ENCODE data around the gene CHSY1. TPM values are rescaled to one million over a fixed set of nuclear protein-coding genes. Genes with fewer than 3 reads are reported as not detected.

CHSY1 gene
- polyA plus RNA-seq, 2 donors, result 3.3 to 5.2 TPM

GRCh38 chr15:101244889-101245668 lies 6.8 kb downstream of the CHSY1 start:
- H3K36me3 ChIP-seq (ENCODE audit: control insufficient read depth in 2 of 2, insufficient read depth in 2 of 2, low read length in 1 of 2), result no peaks in the 10 kb centered on the region
- H3K4me3 ChIP-seq (ENCODE audit: low read depth in 1 of 2, low read length in 2 of 2), result no peak overlapping the region
- H3K9me3 ChIP-seq (ENCODE audit: control insufficient read depth in 2 of 2, insufficient read depth in 1 of 2, low read depth in 1 of 2, low read length in 1 of 2), result no peaks in the 10 kb centered on the region
- peaks cover 4 to 14% of the 10 kb centered on the region in 2 donors for H3K4me1 ChIP-seq (ENCODE audit: control insufficient read depth in 2 of 2, insufficient read depth in 2 of 2, low read length in 1 of 2)
- no peaks in the 10 kb centered on the region for H3K27me3 ChIP-seq (ENCODE audit: control insufficient read depth in 1 of 2, insufficient read depth in 2 of 2, low read length in 2 of 2)
- WGBS, 2 donors, result 95% methylated on average over 14 of the region's 14 CpGs
- H3K27ac ChIP-seq (ENCODE audit: low read depth in 2 of 2, low read length in 1 of 2), result no peak overlapping the region

GRCh38 chr15:101244036-101244781 lies 7.6 kb downstream of the CHSY1 start:
- Histone ChIP-seq H3K27ac (ENCODE audit: low read depth in 2 of 2, low read length in 1 of 2) (no peak overlapping the region), H3K4me1 (ENCODE audit: control insufficient read depth in 2 of 2, insufficient read depth in 2 of 2, low read length in 1 of 2) (peaks cover 4 to 14% of the 10 kb centered on the region in 2 donors)

GRCh38 chr15:101243420-101243819 lies 8.4 kb downstream of the CHSY1 start:
- Histone ChIP-seq H3K36me3 (ENCODE audit: control insufficient read depth in 2 of 2, insufficient read depth in 2 of 2, low read length in 1 of 2) (no peaks in the 10 kb centered on the region), H3K27me3 (ENCODE audit: control insufficient read depth in 1 of 2, insufficient read depth in 2 of 2, low read length in 2 of 2) (no peaks in the 10 kb centered on the region), H3K4me1 (ENCODE audit: control insufficient read depth in 2 of 2, insufficient read depth in 2 of 2, low read length in 1 of 2) (peaks cover 4 to 14% of the 10 kb centered on the region in 2 donors), H3K9me3 (ENCODE audit: control insufficient read depth in 2 of 2, insufficient read depth in 1 of 2, low read depth in 1 of 2, low read length in 1 of 2) (no peaks in the 10 kb centered on the region), H3K4me3 (ENCODE audit: low read depth in 1 of 2, low read length in 2 of 2) (no peak overlapping the region), H3K27ac (ENCODE audit: low read depth in 2 of 2, low read length in 1 of 2) (no peak overlapping the region)
- 87 to 88% methylated on average over 9 of the region's 9 CpGs for whole genome bisulfite sequencing, 2 donors

More at GRCh38 chr15:101244036-101244781, 7.6 kb downstream of the CHSY1 start:
- Histone ChIP-seq H3K36me3 (ENCODE audit: control insufficient read depth in 2 of 2, insufficient read depth in 2 of 2, low read length in 1 of 2) (no peaks in the 10 kb centered on the region), H3K9me3 (ENCODE audit: control insufficient read depth in 2 of 2, insufficient read depth in 1 of 2, low read depth in 1 of 2, low read length in 1 of 2) (no peaks in the 10 kb centered on the region), H3K27me3 (ENCODE audit: control insufficient read depth in 1 of 2, insufficient read depth in 2 of 2, low read length in 2 of 2) (no peaks in the 10 kb centered on the region), H3K4me3 (ENCODE audit: low read depth in 1 of 2, low read length in 2 of 2) (no peak overlapping the region)
- 47 to 56% methylated on average over 7 of the region's 7 CpGs for WGBS, 2 donors

GRCh38 chr15:101242999-101243336 lies 8.9 kb downstream of the CHSY1 start:
- WGBS, 2 donors, result 31 to 42% methylated on average over 6 of the region's 6 CpGs
- Histone ChIP-seq H3K9me3 (ENCODE audit: control insufficient read depth in 2 of 2, insufficient read depth in 1 of 2, low read depth in 1 of 2, low read length in 1 of 2) (no peaks in the 10 kb centered on the region), H3K4me1 (ENCODE audit: control insufficient read depth in 2 of 2, insufficient read depth in 2 of 2, low read length in 1 of 2) (peaks cover 4 to 14% of the 10 kb centered on the region in 2 donors), H3K36me3 (ENCODE audit: control insufficient read depth in 2 of 2, insufficient read depth in 2 of 2, low read length in 1 of 2) (no peaks in the 10 kb centered on the region), H3K4me3 (ENCODE audit: low read depth in 1 of 2, low read length in 2 of 2) (no peak overlapping the region), H3K27me3 (ENCODE audit: control insufficient read depth in 1 of 2, insufficient read depth in 2 of 2, low read length in 2 of 2) (no peaks in the 10 kb centered on the region), H3K27ac (ENCODE audit: low read depth in 2 of 2, low read length in 1 of 2) (peak overlapping the region in 1 of 2 donors; percentile 57)

GRCh38 chr15:101242160-101242998 lies 9.5 kb downstream of the CHSY1 start:
- Histone ChIP-seq H3K4me1 (ENCODE audit: control insufficient read depth in 2 of 2, insufficient read depth in 2 of 2, low read length in 1 of 2) (peaks cover 4 to 14% of the 10 kb centered on the region in 2 donors), H3K4me3 (ENCODE audit: low read depth in 1 of 2, low read length in 2 of 2) (no peak overlapping the region), H3K36me3 (ENCODE audit: control insufficient read depth in 2 of 2, insufficient read depth in 2 of 2, low read length in 1 of 2) (no peaks in the 10 kb centered on the region), H3K27me3 (ENCODE audit: control insufficient read depth in 1 of 2, insufficient read depth in 2 of 2, low read length in 2 of 2) (no peaks in the 10 kb centered on the region), H3K27ac (ENCODE audit: low read depth in 2 of 2, low read length in 1 of 2) (no peak overlapping the region), H3K9me3 (ENCODE audit: control insufficient read depth in 2 of 2, insufficient read depth in 1 of 2, low read depth in 1 of 2, low read length in 1 of 2) (no peaks in the 10 kb centered on the region)
- WGBS, 2 donors, result 47 to 49% methylated on average over 12 of the region's 12 CpGs

GRCh38 chr15:101240358-101240757 lies 11.5 kb downstream of the CHSY1 start:
- no peak overlapping the region for H3K27ac ChIP-seq (ENCODE audit: low read depth in 2 of 2, low read length in 1 of 2)
- no peak overlapping the region for H3K4me3 ChIP-seq (ENCODE audit: low read depth in 1 of 2, low read length in 2 of 2)
- 57% methylated on average over 5 of the region's 5 CpGs for WGBS, 2 donors
- peaks cover 4 to 14% of the 10 kb centered on the region in 2 donors for H3K4me1 ChIP-seq (ENCODE audit: control insufficient read depth in 2 of 2, insufficient read depth in 2 of 2, low read length in 1 of 2)
- H3K27me3 ChIP-seq (ENCODE audit: control insufficient read depth in 1 of 2, insufficient read depth in 2 of 2, low read length in 2 of 2), result no peaks in the 10 kb centered on the region
- H3K36me3 ChIP-seq (ENCODE audit: control insufficient read depth in 2 of 2, insufficient read depth in 2 of 2, low read length in 1 of 2), result peaks cover 0 to 2% of the 10 kb centered on the region in 2 donors
- no peaks in the 10 kb centered on the region for H3K9me3 ChIP-seq (ENCODE audit: control insufficient read depth in 2 of 2, insufficient read depth in 1 of 2, low read depth in 1 of 2, low read length in 1 of 2)

GRCh38 chr15:101239724-101240136 lies 12.1 kb downstream of the CHSY1 start:
- Histone ChIP-seq H3K9me3 (ENCODE audit: control insufficient read depth in 2 of 2, insufficient read depth in 1 of 2, low read depth in 1 of 2, low read length in 1 of 2) (no peaks in the 10 kb centered on the region), H3K27me3 (ENCODE audit: control insufficient read depth in 1 of 2, insufficient read depth in 2 of 2, low read length in 2 of 2) (no peaks in the 10 kb centered on the region), H3K27ac (ENCODE audit: low read depth in 2 of 2, low read length in 1 of 2) (peak overlapping the region in 1 of 2 donors; percentile 4), H3K4me3 (ENCODE audit: low read depth in 1 of 2, low read length in 2 of 2) (no peak overlapping the region), H3K4me1 (ENCODE audit: control insufficient read depth in 2 of 2, insufficient read depth in 2 of 2, low read length in 1 of 2) (peaks cover 0 to 11% of the 10 kb centered on the region in 2 donors), H3K36me3 (ENCODE audit: control insufficient read depth in 2 of 2, insufficient read depth in 2 of 2, low read length in 1 of 2) (peaks cover 0 to 6% of the 10 kb centered on the region in 2 donors)
- WGBS, 2 donors, result 61 to 62% methylated on average over 6 of the region's 6 CpGs

- no peaks in the 10 kb centered on the region for H3K9me3 ChIP-seq (ENCODE audit: control insufficient read depth in 2 of 2, insufficient read depth in 1 of 2, low read depth in 1 of 2, low read length in 1 of 2)
- no peaks in the 10 kb centered on the region for H3K27me3 ChIP-seq (ENCODE audit: control insufficient read depth in 1 of 2, insufficient read depth in 2 of 2, low read length in 2 of 2)
- peaks cover 4 to 11% of the 10 kb centered on the region in 2 donors for H3K4me1 ChIP-seq (ENCODE audit: control insufficient read depth in 2 of 2, insufficient read depth in 2 of 2, low read length in 1 of 2)
- 86 to 90% methylated on average over 12 of the region's 12 CpGs for WGBS, 2 donors
- H3K27ac ChIP-seq (ENCODE audit: low read depth in 2 of 2, low read length in 1 of 2), result no peak overlapping the region
- no peak overlapping the region for H3K4me3 ChIP-seq (ENCODE audit: low read depth in 1 of 2, low read length in 2 of 2)
- peaks cover 0 to 9% of the 10 kb centered on the region in 2 donors for H3K36me3 ChIP-seq (ENCODE audit: control insufficient read depth in 2 of 2, insufficient read depth in 2 of 2, low read length in 1 of 2)
Observed at GRCh38 chr15:101237251-101237650, 14.6 kb downstream of the CHSY1 start.

GRCh38 chr15:101233651-101234280 lies 18.1 kb downstream of the CHSY1 start:
- Histone ChIP-seq H3K4me1 (ENCODE audit: control insufficient read depth in 2 of 2, insufficient read depth in 2 of 2, low read length in 1 of 2) (peaks cover 4 to 8% of the 10 kb centered on the region in 2 donors), H3K27ac (ENCODE audit: low read depth in 2 of 2, low read length in 1 of 2) (peak overlapping the region in 1 of 2 donors; percentile 16), H3K4me3 (ENCODE audit: low read depth in 1 of 2, low read length in 2 of 2) (no peak overlapping the region), H3K36me3 (ENCODE audit: control insufficient read depth in 2 of 2, insufficient read depth in 2 of 2, low read length in 1 of 2) (peaks cover 0 to 9% of the 10 kb centered on the region in 2 donors), H3K9me3 (ENCODE audit: control insufficient read depth in 2 of 2, insufficient read depth in 1 of 2, low read depth in 1 of 2, low read length in 1 of 2) (no peaks in the 10 kb centered on the region), H3K27me3 (ENCODE audit: control insufficient read depth in 1 of 2, insufficient read depth in 2 of 2, low read length in 2 of 2) (no peaks in the 10 kb centered on the region)
- 48 to 70% methylated on average over 5 of the region's 5 CpGs for WGBS, 2 donors
